ENCODE results near the gene GP1BB.

Gene GP1BB

DNA sequence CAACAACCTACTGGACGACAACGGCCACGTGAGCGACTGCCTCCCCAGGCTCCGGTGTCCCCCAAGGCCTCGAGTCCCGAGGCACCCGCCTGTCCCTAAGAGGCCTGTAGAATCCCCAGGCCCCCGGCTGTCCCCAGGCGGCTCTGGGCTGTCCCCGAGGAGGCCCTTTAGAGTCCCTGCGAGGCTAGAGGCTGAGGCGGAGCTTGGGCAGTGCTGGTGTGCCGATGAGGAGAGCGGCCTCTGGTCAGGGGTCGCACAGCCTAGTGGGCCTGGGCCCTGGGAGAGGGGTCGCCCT is 40.9 kb downstream of the GP1BB start:
- Histone ChIP-seq H3K4me1 (no peaks in the 10 kb centered on the region), H3K27ac (no peak overlapping the region), H2AFZ (no peak overlapping the region), H3K27me3 (ENCODE audit: control insufficient read depth, insufficient read depth, low read length) (no peaks in the 10 kb centered on the region), H3K4me3 (ENCODE audit: low read depth, low read length) (no peak overlapping the region), H3K9ac (no peak overlapping the region), H3K9me3 (ENCODE audit: control insufficient read depth, low read length) (no peaks in the 10 kb centered on the region), H3K4me2 (ENCODE audit: low read length) (no peak overlapping the region), H3K36me3 (ENCODE audit: control insufficient read depth, insufficient read depth, low read length) (no peaks in the 10 kb centered on the region), H3K79me2 (no peaks in the 10 kb centered on the region)
- TF ChIP-seq, protein P1, sequence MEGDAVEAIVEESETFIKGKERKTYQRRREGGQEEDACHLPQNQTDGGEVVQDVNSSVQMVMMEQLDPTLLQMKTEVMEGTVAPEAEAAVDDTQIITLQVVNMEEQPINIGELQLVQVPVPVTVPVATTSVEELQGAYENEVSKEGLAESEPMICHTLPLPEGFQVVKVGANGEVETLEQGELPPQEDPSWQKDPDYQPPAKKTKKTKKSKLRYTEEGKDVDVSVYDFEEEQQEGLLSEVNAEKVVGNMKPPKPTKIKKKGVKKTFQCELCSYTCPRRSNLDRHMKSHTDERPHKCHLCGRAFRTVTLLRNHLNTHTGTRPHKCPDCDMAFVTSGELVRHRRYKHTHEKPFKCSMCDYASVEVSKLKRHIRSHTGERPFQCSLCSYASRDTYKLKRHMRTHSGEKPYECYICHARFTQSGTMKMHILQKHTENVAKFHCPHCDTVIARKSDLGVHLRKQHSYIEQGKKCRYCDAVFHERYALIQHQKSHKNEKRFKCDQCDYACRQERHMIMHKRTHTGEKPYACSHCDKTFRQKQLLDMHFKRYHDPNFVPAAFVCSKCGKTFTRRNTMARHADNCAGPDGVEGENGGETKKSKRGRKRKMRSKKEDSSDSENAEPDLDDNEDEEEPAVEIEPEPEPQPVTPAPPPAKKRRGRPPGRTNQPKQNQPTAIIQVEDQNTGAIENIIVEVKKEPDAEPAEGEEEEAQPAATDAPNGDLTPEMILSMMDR (IDR thresholded peaks at IDR 0.05), result no peak

DNA sequence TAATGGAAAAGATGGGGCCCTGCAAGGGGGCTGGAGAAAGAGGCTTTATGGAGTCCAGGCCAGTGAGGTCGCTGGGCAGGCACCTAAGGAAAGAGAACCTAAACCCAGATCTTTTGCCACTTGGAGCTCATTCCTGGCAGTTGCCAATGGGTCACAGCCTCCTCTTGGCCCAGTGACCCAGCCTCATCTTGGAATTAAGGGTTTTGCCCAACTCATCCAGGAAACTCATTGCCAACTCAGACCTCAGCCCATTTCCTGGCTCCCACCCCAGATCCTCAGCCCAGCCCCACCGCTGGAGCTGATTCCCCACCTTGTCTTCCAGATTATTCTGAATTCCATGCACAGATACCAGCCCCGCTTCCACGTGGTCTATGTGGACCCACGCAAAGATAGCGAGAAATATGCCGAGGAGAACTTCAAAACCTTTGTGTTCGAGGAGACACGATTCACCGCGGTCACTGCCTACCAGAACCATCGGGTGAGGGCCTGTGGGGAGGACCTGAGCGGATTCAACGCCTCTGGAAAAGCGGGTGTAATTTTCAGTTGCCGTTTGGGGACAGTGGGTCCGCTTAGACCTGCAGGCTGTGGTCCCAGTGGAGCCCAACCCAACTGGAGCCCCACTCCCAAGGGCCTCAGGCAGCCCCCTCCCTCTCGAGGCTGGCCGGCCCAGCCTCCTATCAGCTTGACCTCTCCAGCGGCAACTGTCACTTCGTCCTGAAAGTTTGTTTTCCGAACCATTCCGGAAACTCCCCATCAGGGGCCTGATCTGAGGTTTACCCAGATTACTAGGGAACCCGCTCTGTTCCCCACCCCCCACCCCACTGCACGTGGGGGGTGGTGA is 41.5 kb downstream of the GP1BB start:
- Histone ChIP-seq H3K9me3 (ENCODE audit: control insufficient read depth, low read length) (no peaks in the 10 kb centered on the region), H3K9ac (no peak overlapping the region), H3K36me3 (ENCODE audit: control insufficient read depth, insufficient read depth, low read length) (no peaks in the 10 kb centered on the region), H3K4me1 (no peaks in the 10 kb centered on the region), H3K4me3 (ENCODE audit: low read depth, low read length) (no peak overlapping the region), H3K27ac (no peak overlapping the region), H3K27me3 (ENCODE audit: control insufficient read depth, insufficient read depth, low read length) (no peaks in the 10 kb centered on the region), H3K79me2 (no peaks in the 10 kb centered on the region), H3K4me2 (ENCODE audit: low read length) (no peak overlapping the region), H2AFZ (no peak overlapping the region)
- TF ChIP-seq, protein P1 (IDR thresholded peaks at IDR 0.05), result no peak

DNA sequence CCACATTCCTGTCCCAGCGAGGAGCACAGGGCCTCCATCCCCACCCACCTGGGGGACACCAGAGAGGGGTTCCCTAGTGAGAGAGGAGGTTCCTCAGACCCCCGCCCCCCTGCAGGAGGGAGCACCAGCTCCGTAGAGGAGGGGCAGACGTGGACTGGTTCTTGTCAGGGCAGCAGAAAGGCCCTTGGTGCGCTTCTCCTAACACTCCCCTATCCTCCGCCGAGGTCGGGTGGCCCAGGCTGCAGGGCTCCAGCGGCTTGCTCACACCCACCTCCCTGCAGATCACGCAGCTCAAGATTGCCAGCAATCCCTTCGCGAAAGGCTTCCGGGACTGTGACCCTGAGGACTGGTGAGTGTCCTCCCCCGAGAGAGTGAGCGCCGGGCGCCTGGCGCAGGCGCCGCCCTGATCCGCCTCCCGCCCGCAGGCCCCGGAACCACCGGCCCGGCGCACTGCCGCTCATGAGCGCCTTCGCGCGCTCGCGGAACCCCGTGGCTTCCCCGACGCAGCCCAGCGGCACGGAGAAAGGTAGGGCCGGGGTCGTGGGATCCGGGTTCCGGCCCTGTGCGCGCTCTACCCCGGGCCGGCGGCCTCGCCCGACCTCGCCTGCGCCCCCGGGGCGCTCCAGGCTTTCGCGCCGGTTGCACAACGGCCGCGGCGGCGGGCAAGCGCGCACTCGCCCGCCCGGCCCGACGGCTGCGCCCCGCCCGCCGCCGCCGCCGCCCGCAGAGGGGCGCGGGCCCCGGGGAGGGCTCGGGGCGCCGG is 42.3 kb downstream of the GP1BB start:
- no peak overlapping the region for H3K4me3 ChIP-seq (ENCODE audit: low read depth, low read length)
- no peaks in the 10 kb centered on the region for H3K36me3 ChIP-seq (ENCODE audit: control insufficient read depth, insufficient read depth, low read length)
- TF ChIP-seq, protein P1 (IDR thresholded peaks at IDR 0.05), result no peak
- no peaks in the 10 kb centered on the region for H3K79me2 ChIP-seq
- no peaks in the 10 kb centered on the region for H3K4me1 ChIP-seq
- no peak overlapping the region for H3K9ac ChIP-seq
- no peaks in the 10 kb centered on the region for H3K9me3 ChIP-seq (ENCODE audit: control insufficient read depth, low read length)
- H3K27me3 ChIP-seq (ENCODE audit: control insufficient read depth, insufficient read depth, low read length), result no peaks in the 10 kb centered on the region
- H3K4me2 ChIP-seq (ENCODE audit: low read length), result no peak overlapping the region
- H2AFZ ChIP-seq, result no peak overlapping the region
- no peak overlapping the region for H3K27ac ChIP-seq

DNA sequence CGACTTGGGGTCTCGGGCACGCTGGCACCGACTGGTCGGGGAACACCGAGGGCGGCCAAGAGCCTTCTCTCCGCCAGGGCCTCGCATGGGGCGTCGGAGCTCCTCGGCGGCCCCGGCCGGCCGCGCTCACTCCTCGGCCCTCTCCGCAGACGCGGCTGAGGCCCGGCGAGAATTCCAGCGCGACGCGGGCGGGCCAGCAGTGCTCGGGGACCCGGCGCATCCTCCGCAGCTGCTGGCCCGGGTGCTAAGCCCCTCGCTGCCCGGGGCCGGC is 42.8 kb downstream of the GP1BB start:
- no peak overlapping the region for H3K4me2 ChIP-seq (ENCODE audit: low read length)
- no peaks in the 10 kb centered on the region for H3K4me1 ChIP-seq
- TF ChIP-seq, protein P1 (IDR thresholded peaks at IDR 0.05), result no peak
- H3K27me3 ChIP-seq (ENCODE audit: control insufficient read depth, insufficient read depth, low read length), result no peaks in the 10 kb centered on the region
- no peaks in the 10 kb centered on the region for H3K9me3 ChIP-seq (ENCODE audit: control insufficient read depth, low read length)
- H3K9ac ChIP-seq, result no peak overlapping the region
- H3K79me2 ChIP-seq, result no peaks in the 10 kb centered on the region
- H2AFZ ChIP-seq, result no peak overlapping the region
- no peak overlapping the region for H3K4me3 ChIP-seq (ENCODE audit: low read depth, low read length)
- no peak overlapping the region for H3K27ac ChIP-seq
- H3K36me3 ChIP-seq (ENCODE audit: control insufficient read depth, insufficient read depth, low read length), result no peaks in the 10 kb centered on the region

Data from parathyroid adenoma (tissue), 2 donors.